EL (cell line): ENCODE measurements around the gene NBAS.
A peak's percentile ranks its signal among the peaks of the same experiment; 100 is the strongest.
"Not testable (repeated sequence)": the region's sequence is repeated elsewhere in the genome, so short reads cannot be mapped to it uniquely, and the experiment has no call there.

Experiments used
- DNase-seq: peaks from one replicate; pipeline ENCODE4 v3.0.0-alpha.2; 2016

The NBAS gene

GRCh38 chr2:15557887-15558311, 3.2 kb downstream of the NBAS start:
- no peak for DNase-seq

GRCh38 chr2:15556311-15556930, 4.7 kb downstream of the NBAS start:
- DNase-seq, result no peak

GRCh38 chr2:15555760-15556193, 5.4 kb downstream of the NBAS start:
- no peak for DNase-seq

- no peak for DNase-seq
Measured at GRCh38 chr2:15554525-15555218, 6.5 kb downstream of the NBAS start.

- no peak for DNase-seq
Measured at GRCh38 chr2:15553951-15554350, 7.2 kb downstream of the NBAS start.

GRCh38 chr2:15553519-15553918, 7.6 kb downstream of the NBAS start:
- no peak for DNase-seq

DNA sequence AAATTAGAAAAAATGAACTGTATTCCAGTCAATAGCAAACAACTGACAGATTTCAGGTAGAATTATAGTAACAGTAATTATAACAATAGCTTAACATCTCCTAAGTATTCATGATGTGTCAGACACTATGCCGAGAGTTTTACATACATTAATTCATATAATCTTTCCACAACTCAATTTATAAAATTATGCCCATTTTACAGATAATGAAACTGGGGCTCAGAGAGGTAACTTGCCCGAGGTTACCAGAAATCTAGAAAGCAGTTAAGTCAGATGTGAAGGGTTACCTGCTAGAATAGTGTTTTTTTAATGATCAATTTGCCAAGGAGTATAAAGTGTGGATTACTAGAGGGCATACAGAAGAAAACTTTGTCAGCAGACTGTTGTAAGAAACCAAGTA, 12.2 kb downstream of the NBAS start:
- DNase-seq, result no peak

DNA sequence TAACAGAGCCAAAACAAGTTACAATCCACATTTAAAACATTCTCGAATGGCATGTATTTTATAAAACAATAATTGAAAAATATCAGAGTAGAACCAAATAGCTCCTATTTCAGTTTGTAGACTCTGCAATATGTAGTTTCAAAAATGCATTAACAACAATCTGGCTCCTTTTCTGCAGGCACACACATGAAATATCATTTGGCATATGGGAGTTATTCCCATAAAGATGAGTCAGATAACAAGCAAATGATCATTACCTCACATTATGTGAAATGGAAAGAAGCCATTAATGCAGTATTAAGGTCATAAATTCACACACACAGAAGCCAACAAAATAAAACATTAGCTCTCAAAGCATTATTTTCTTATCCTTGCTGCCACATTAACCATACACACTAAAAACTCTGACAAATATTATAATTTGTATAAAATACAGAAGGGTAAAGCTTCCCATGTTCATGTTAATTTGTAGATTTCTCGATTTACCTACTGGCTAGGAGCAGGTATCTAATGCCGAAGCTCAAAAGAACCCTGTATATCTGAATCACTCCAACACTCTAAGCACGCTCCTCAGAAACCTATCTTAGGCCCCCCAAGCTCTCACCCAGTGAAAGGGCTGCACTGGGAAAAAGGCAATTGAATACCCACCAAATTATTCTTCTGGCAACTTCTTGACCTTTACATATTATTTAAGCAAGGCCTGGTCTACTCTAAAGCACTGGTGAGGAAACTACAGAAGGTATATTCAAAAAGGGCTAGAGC, 13.8 kb downstream of the NBAS start:
- no peak for DNase-seq

GRCh38 chr2:15546297-15547098, 14.6 kb downstream of the NBAS start:
- no peak for DNase-seq

GRCh38 chr2:15544227-15544626, 16.9 kb downstream of the NBAS start:
- no peak for DNase-seq

DNA sequence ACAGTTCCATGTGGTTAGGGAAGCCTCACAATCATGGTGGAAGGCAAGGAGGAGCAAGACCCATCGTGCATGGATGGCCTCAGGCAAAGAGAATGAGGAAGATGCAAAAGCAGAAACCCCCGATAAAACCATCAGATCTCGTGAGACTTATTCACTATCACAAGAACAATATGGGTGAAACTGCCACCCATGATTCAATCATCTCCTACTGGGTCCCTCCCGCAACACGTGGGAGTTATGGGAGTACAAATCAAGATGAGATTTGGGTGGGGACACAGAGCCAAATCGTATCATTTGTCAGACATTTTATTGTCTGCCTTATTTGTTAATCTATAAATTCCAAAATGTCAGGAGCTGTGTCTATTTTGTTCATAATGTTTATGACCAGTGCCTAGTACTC, 17.6 kb downstream of the NBAS start:
- DNase-seq, result no peak

GRCh38 chr2:15543053-15543452, 18.1 kb downstream of the NBAS start:
- no peak for DNase-seq

DNA sequence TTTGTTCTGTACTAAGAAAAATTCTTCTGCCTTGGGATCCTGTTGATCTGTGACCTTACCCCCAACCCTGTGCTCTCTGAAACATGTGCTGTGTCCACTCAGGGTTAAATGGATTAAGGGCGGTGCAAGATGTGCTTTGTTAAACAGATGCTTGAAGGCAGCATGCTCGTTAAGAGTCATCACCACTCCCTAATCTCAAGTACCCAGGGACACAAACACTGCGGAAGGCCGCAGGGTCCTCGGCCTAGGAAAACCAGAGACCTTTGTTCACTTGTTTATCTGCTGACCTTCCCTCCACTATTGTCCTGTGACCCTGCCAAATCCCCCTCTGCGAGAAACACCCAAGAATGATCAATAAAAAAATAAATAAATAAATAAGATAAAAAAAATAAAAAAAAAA, 18.9 kb downstream of the NBAS start:
- DNase-seq, result not testable (repeated sequence)

- not testable (repeated sequence) for DNase-seq
Measured at GRCh38 chr2:15540523-15540922, 20.6 kb downstream of the NBAS start.

DNA sequence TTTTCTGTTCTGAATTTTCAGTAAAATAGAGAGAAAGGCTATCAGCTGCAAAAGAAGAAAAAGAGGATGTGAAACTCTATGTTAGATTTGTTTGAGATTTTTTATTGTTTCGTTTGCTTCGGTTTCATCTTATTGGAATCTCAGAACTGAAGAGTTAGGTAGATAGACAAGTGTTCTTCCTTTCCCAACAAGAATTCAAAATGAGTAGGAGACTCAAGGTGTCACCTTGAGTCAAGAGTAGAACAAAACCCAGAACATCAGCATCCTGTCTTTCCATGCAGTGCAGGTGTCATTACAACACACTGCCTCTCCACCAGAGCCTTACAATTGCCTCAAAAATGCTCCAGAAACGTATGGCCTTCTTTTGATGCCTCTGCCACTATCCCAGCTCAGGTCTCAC, 21.1 kb downstream of the NBAS start:
- no peak for DNase-seq

DNA sequence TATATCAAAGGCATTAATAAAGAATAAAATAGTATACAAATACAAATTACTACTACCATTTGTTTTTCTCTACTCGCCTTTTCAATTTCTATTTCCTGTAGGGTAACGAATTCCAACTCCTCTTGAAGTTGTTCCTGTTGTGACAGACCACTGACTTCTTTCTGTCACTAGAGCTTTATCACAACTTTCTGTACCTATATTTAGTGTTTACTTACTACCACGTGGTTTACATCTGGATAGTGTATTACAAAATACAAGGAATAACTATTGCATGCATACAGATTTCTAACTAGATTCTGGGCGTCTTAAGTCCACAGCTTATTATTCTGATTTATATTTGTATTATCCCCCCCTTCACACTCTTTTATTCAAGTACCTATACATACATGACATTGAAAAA, 22.3 kb downstream of the NBAS start:
- DNase-seq, result no peak

DNA sequence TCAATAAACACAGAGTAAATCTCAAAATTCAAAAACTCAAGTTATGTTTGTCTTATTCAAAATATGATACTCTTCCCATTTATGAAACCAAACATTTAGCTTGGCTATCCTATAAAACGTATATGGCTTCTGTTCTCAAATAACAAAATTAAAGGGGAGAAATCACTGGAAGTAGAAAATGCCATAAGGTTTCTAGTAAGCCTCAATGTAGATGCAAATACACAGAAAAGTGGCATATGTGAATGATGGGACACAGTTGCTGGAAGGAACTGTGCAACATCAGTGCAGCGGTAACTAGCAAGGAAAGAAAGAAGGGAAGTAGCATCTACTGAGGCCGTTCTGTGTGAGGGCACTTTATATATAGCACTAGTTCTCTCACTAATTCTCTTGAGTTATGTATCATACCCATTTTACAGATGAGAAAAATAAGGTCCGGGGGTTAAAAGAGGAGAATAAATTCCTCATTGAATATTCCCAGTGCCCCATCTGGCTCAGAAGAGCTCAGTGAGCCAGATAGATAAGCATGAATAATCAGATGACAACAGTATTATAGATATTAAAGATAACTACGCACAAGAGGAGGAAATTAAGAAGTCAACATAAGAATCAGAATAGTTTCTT, 27.2 kb downstream of the NBAS start:
- no peak for DNase-seq

GRCh38 chr2:15532996-15533395, 28.1 kb downstream of the NBAS start:
- no peak for DNase-seq

GRCh38 chr2:15531095-15531854, 29.9 kb downstream of the NBAS start:
- DNase-seq, result no peak

DNA sequence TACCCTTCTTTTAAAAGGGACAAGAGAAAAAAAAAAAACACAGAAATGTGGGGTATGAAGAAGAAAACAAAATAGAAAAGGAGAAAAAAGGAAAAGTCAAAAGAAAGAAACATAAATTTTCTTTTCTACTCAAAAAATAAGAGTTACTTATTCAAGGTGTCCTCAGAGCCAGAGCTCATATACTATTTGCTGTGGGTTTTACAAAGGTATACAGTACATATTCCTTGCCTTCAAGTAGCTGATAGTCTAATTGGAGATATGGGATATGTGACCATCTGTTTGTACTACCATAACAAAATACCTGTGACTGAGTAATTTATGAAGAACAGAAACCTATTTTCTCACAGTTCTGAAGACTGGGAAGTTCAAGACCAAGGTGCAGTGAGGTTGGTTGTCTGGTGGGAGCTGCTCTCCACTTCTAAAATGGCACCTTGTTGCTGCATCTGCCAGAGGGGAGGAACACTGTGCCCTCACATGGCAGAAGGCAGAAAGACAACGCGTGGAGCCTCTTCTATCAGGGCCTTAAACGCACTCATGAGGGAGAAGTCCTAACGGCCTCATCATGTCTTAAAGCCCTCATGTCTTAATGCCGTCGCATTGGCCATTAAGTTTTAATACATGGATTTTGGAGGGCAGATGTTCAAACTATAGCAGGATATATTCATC, 33.9 kb downstream of the NBAS start:
- peak; percentile 1 for DNase-seq

GRCh38 chr2:15521641-15522181, 39.4 kb downstream of the NBAS start:
- DNase-seq, result no peak
